ENCODE measurements around the gene FKBP2. TPM values are rescaled to one million over a fixed set of nuclear protein-coding genes. Genes with fewer than 3 reads are reported as not detected.

FKBP2 gene
- total and polyA plus RNA-seq, 2 of the 13 experiments (the other 11 are each of a cell fraction or from before 2014, with no cell fraction given): 30.1 to 53.3 TPM

GRCh38 chr11:64246871-64247728 lies 6.2 kb downstream of the FKBP2 start, which contains the start of gene PPP1R14B (continued):
- TF ChIP-seq SNAI1 (CRISPR knock-in tag; IDR thresholded peaks at IDR 0.05; ENCODE audit: borderline replicate concordance) (no peak), ZNF276 (CRISPR knock-in tag; IDR thresholded peaks at IDR 0.05; ENCODE audit: low read depth) (no peak), ZNF431 (CRISPR knock-in tag; IDR thresholded peaks at IDR 0.05; ENCODE audit: borderline replicate concordance, low read depth) (no peak), DR1 (CRISPR knock-in tag; IDR thresholded peaks at IDR 0.05) (no peak; the same call in 1 of the 2 replicates), ZNF615 (CRISPR knock-in tag; IDR thresholded peaks at IDR 0.05; ENCODE audit: borderline replicate concordance) (no peak), ZSCAN5A (CRISPR knock-in tag; IDR thresholded peaks at IDR 0.05; ENCODE audit: borderline replicate concordance) (no peak), ZBTB25 (CRISPR knock-in tag; IDR thresholded peaks at IDR 0.05) (peak; percentile 47; the same call in 1 of the 2 replicates), ZNF83 (CRISPR knock-in tag; IDR thresholded peaks at IDR 0.05; ENCODE audit: borderline replicate concordance) (no peak; the same call in 1 of the 2 replicates), ZBTB38 (CRISPR knock-in tag; IDR thresholded peaks at IDR 0.05) (0 out of 2 replicates have a peak, but pooled peaks have one; percentile 70), SMAD9 (CRISPR knock-in tag; IDR thresholded peaks at IDR 0.05) (no peak; the same call in 1 of the 2 replicates), ZNF263 (CRISPR knock-in tag; IDR thresholded peaks at IDR 0.05) (peak; percentile 62), ZKSCAN8 (CRISPR knock-in tag; IDR thresholded peaks at IDR 0.05; ENCODE audit: borderline replicate concordance) (0 out of 2 replicates have a peak, but pooled peaks have one; percentile 9), GTF2F1 (IDR thresholded peaks at IDR 0.05; ENCODE audit: low read length) (no peak), ZFAT (CRISPR knock-in tag; conservative IDR thresholded peaks at IDR 0.05) (no peak), MAX (IDR thresholded peaks at IDR 0.05) (peak; percentile 80), MAF1 (CRISPR knock-in tag; IDR thresholded peaks at IDR 0.05; ENCODE audit: borderline replicate concordance) (no peak), ZNF101 (CRISPR knock-in tag; IDR thresholded peaks at IDR 0.05; ENCODE audit: borderline replicate concordance, low read depth) (no peak), TGIF2 (CRISPR knock-in tag; IDR thresholded peaks at IDR 0.05) (no peak), PAWR (CRISPR knock-in tag; IDR thresholded peaks at IDR 0.05; ENCODE audit: borderline replicate concordance) (0 out of 2 replicates have a peak, but pooled peaks have one; percentile 23), TAF1 (CRISPR knock-in tag; IDR thresholded peaks at IDR 0.05) (peak; percentile 77), HOXD1 (CRISPR knock-in tag; IDR thresholded peaks at IDR 0.05) (no peak), ZNF670 (CRISPR knock-in tag; IDR thresholded peaks at IDR 0.05; ENCODE audit: borderline replicate concordance) (no peak), E2F2 (CRISPR knock-in tag; IDR thresholded peaks at IDR 0.05; ENCODE audit: borderline replicate concordance) (no peak), CBX1 (IDR thresholded peaks at IDR 0.05; ENCODE audit: low read depth) (peak; percentile 48), ZNF274 (CRISPR knock-in tag; IDR thresholded peaks at IDR 0.05) (no peak)

Measured in HepG2 (cell line).